HepG2 (cell line): ENCODE results near the gene IVD. TPM values are rescaled to one million over a fixed set of nuclear protein-coding genes. Genes with fewer than 3 reads are reported as not detected.

Experiments used
- AGO2 ChIP-seq: fragments of 200-400 bp; formaldehyde crosslinking; optimal IDR thresholded peaks from 2 replicates; pipeline ENCODE3; 2017; ENCODE audit warnings: mild to moderate bottlenecking, low read depth, low read length, moderate library complexity
- BRF2 ChIP-seq: sonication (generic); formaldehyde crosslinking; IDR thresholded peaks from 2 replicates; pipeline ENCODE4 v1.8.1; 2022; ENCODE audit warnings: mild to moderate bottlenecking, missing genetic modification reagents
- ELK4 ChIP-seq: sonication (generic); formaldehyde crosslinking; IDR thresholded peaks from 2 replicates; pipeline ENCODE4 v1.9.0; 2021; ENCODE audit warnings: missing genetic modification reagents, borderline replicate concordance
- FOXM1 ChIP-seq: sonication (generic); formaldehyde crosslinking; IDR thresholded peaks from 2 replicates; pipeline ENCODE4 v1.5.0; 2020; ENCODE audit warnings: missing genetic modification reagents
- HNRNPH1 ChIP-seq: fragments of 200-400 bp; formaldehyde crosslinking; optimal IDR thresholded peaks from 2 replicates; pipeline ENCODE3; 2017; ENCODE audit warnings: mild to moderate bottlenecking, low read depth, low read length
- IRF1 ChIP-seq: sonication (generic); formaldehyde crosslinking; IDR thresholded peaks from 2 replicates; pipeline ENCODE4 v1.4.0; 2020; ENCODE audit warnings: low read depth, mild to moderate bottlenecking, missing genetic modification reagents
- NFAT5 ChIP-seq: sonication (generic); formaldehyde crosslinking; IDR thresholded peaks from 2 replicates; pipeline ENCODE4 v1.4.0; 2020; ENCODE audit warnings: missing genetic modification reagents
- NFE2 ChIP-seq: sonication (generic); formaldehyde crosslinking; IDR thresholded peaks from 2 replicates; pipeline ENCODE4 v1.4.0; 2020; ENCODE audit warnings: missing genetic modification reagents
- POLR2G ChIP-seq: fragments of 200-400 bp; formaldehyde crosslinking; IDR thresholded peaks from 2 replicates; pipeline ENCODE4 v1.6.1; 2018; ENCODE audit warnings: mild to moderate bottlenecking, low read depth, low read length, moderate library complexity
- PRMT3 ChIP-seq: sonication (generic); formaldehyde crosslinking; IDR thresholded peaks from 2 replicates; pipeline ENCODE4 v1.8.1; 2022; ENCODE audit warnings: low read depth, mild to moderate bottlenecking, moderate library complexity, missing genetic modification reagents, borderline replicate concordance
- SIX1 ChIP-seq: sonication (generic); formaldehyde crosslinking; IDR thresholded peaks from 2 replicates; pipeline ENCODE4 v1.4.0; 2020; ENCODE audit warnings: missing genetic modification reagents, borderline replicate concordance
- TEAD2 ChIP-seq: sonication (generic); formaldehyde crosslinking; IDR thresholded peaks from 2 replicates; pipeline ENCODE4 v1.9.0; 2021; ENCODE audit warnings: missing genetic modification reagents
- ZNF367 ChIP-seq: sonication (generic); formaldehyde crosslinking; IDR thresholded peaks from 2 replicates; pipeline ENCODE4 v1.4.0; 2020; ENCODE audit warnings: missing genetic modification reagents, borderline replicate concordance
- ZNF614 ChIP-seq: IDR thresholded peaks from 2 replicates; pipeline ENCODE4 v1.6.1; 2018; ENCODE audit warnings: missing biosample characterization, missing genetic modification reagents, inconsistent platforms, borderline replicate concordance
- ZNF674 ChIP-seq: sonication (generic); formaldehyde crosslinking; IDR thresholded peaks from 2 replicates; pipeline ENCODE4 v1.5.0; 2020; ENCODE audit warnings: low read depth, mild to moderate bottlenecking, missing genetic modification reagents
- ZNF788 ChIP-seq: sonication (generic); formaldehyde crosslinking; IDR thresholded peaks from 2 replicates; pipeline ENCODE4 v1.5.0; 2020; ENCODE audit warnings: mild to moderate bottlenecking, missing genetic modification reagents, borderline replicate concordance
- ZNF883 ChIP-seq: sonication (generic); formaldehyde crosslinking; IDR thresholded peaks from 2 replicates; pipeline ENCODE4 v1.5.1; 2020; ENCODE audit warnings: mild to moderate bottlenecking, missing genetic modification reagents; ENCODE audit errors: not compliant biosample characterization
- polyA plus RNA-seq, 8 experiments: library from polyadenylated mRNA; depleted of rRNA in 3 of 8; stranded (reverse) in 7 of 8; unstranded in 1 of 8; fragments of >200 nt; fragmentation: Illumina TruSeq in 4 of 8; extraction: Trizol in 4 of 8; gene quantifications; 2 replicates each; pipeline versions ENCODE4 v1.2.1 to v1.2.3, GENCODE V29; 2011 to 2016; ENCODE audit warnings: low read depth in 4 of 8, missing spikeins in 1 of 8, mixed read lengths in 1 of 8; ENCODE audit not compliant: insufficient read depth in 1 of 8
- total RNA-seq, 5 experiments: library from RNA; depleted of rRNA; stranded (reverse); fragments of >200 nt; fragmentation: Illumina TruSeq; extraction: Trizol; gene quantifications; 2 replicates each; pipeline ENCODE4 v1.2.3, GENCODE V29; 2016; ENCODE audit warnings: low read depth in 1 of 5

IVD gene
- total and polyA plus RNA-seq, 2 of the 13 experiments (the other 11 are each of a cell fraction or from before 2014, with no cell fraction given): 48.0 to 53.9 TPM

GRCh38 chr15:40367686-40368611 is 37.6 kb upstream of the IVD start (continued):
- TF ChIP-seq ZNF883 (CRISPR knock-in tag) (peak; percentile 94), ZNF367 (CRISPR knock-in tag) (peak; percentile 94), SIX1 (CRISPR knock-in tag) (no peak), PRMT3 (CRISPR knock-in tag) (peak; percentile 96), NFE2 (CRISPR knock-in tag) (0 out of 2 replicates have a peak, but pooled peaks have one; percentile 38), ZNF788 (peak; percentile 76; the same call in 1 of the 2 replicates), BRF2 (CRISPR knock-in tag) (peak; percentile 93; the same call in 1 of the 2 replicates), HNRNPH1 (no peak), NFAT5 (CRISPR knock-in tag) (peak; percentile 99), AGO2 (no peak), FOXM1 (CRISPR knock-in tag) (peak; percentile 90; the same call in 1 of the 2 replicates), POLR2G (no peak), ZNF614 (CRISPR knock-in tag) (peak; percentile 82; the same call in 1 of the 2 replicates), TEAD2 (peak; percentile 99), ELK4 (CRISPR knock-in tag) (peak; percentile 89; the same call in 1 of the 2 replicates), ZNF674 (CRISPR knock-in tag) (0 out of 2 replicates have a peak, but pooled peaks have one; percentile 82), IRF1 (CRISPR knock-in tag) (peak; percentile 83; the same call in 1 of the 2 replicates)
